Prostate gland (tissue), 2 donors: ENCODE measurements around the gene MARCHF7.

ENCODE experiments used
- CTCF ChIP-seq, 4 experiments: fragments of 200-600 bp in 2 of 4; fragments of 450-650 bp in 2 of 4; sonication (generic) in 2 of 4; IDR thresholded peaks; 1 replicate in 3 of 4; 2 replicates in 1 of 4; pipeline ENCODE4 v1.5.1; 2016 to 2019; ENCODE audit warnings: antibody characterized with exemption in 4 of 4, mild to moderate bottlenecking in 2 of 4, moderate library complexity in 2 of 4
- POLR2AphosphoS5 ChIP-seq: sonication (generic); formaldehyde crosslinking; IDR thresholded peaks from one replicate; pipeline ENCODE4 v1.6.1; 2017; ENCODE audit warnings: antibody characterized with exemption

DNA sequence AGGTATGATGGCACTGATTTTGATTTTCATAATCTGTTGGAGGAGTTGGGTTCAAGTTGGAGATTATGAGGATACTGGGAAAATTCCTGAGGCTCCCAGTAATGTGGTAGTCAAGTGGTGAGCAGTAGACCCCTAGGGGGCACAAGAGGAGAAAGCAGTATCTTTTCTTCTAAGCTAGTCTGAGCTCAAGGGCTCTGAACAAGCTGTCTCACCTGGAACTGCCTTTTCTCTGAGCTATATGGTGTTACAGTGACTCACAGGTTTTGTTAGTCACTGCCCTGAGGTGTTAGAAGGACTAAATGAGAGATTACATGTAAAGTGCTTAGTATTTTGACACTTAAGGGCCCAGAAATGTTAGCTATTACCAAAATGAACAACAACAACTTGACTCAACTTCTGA, 43.5 kb downstream of the MARCHF7 start:
- TF ChIP-seq CTCF (IDR thresholded peaks at IDR 0.05) (no peak), POLR2AphosphoS5 (no peak)
